Hepatocyte (in vitro differentiated cells): ENCODE results near the gene TOMM22. TPM values are rescaled to one million over a fixed set of nuclear protein-coding genes. Genes with fewer than 3 reads are reported as not detected.

Source experiments
- DNase-seq: peaks from one replicate; pipeline ENCODE4 v3.0.0-alpha.2; 2016; ENCODE audit warnings: low spot score
- H2AFZ ChIP-seq: fragments of 200-600 bp; sonication (generic); 2 replicates; pipeline ENCODE4 v1.6.0; 2016; ENCODE audit warnings: antibody characterized with exemption, mild to moderate bottlenecking
- H3K27ac ChIP-seq: fragments of 200-600 bp; sonication (generic); 2 replicates; pipeline ENCODE4 v1.5.1; 2016; ENCODE audit warnings: mild to moderate bottlenecking
- H3K27me3 ChIP-seq: fragments of 200-600 bp; sonication (generic); 2 replicates; pipeline ENCODE4 v1.6.1; 2016
- H3K36me3 ChIP-seq: fragments of 200-600 bp; sonication (generic); replicated peaks from 2 replicates; pipeline ENCODE4 v1.5.1; 2016; ENCODE audit warnings: low read depth; ENCODE audit not compliant: insufficient read depth
- H3K4me1 ChIP-seq: fragments of 200-600 bp; sonication (generic); 2 replicates; pipeline ENCODE4 v1.5.1; 2016; ENCODE audit warnings: mild to moderate bottlenecking, moderate library complexity; ENCODE audit not compliant: insufficient read depth
- H3K4me2 ChIP-seq: fragments of 200-600 bp; sonication (generic); 2 replicates; pipeline ENCODE4 v1.6.0; 2016
- H3K4me3 ChIP-seq: fragments of 200-600 bp; sonication (generic); 2 replicates; pipeline ENCODE4 v1.5.1; 2016; ENCODE audit warnings: mild to moderate bottlenecking
- H3K79me2 ChIP-seq: fragments of 200-600 bp; sonication (generic); 2 replicates; pipeline ENCODE4 v1.6.0; 2017; ENCODE audit warnings: mild to moderate bottlenecking
- H3K9me2 ChIP-seq: fragments of 200-600 bp; sonication (generic); replicated peaks from 2 replicates; pipeline ENCODE4 v1.6.0; 2017; ENCODE audit warnings: mild to moderate bottlenecking; ENCODE audit not compliant: insufficient read depth
- H3K9me3 ChIP-seq: fragments of 200-600 bp; sonication (generic); 2 replicates; pipeline ENCODE4 v1.5.1; 2016; ENCODE audit warnings: low read depth, mild to moderate bottlenecking
- H4K20me1 ChIP-seq: fragments of 200-600 bp; sonication (generic); 2 replicates; pipeline ENCODE4 v1.6.0; 2016; ENCODE audit warnings: mild to moderate bottlenecking; ENCODE audit not compliant: insufficient read depth, poor library complexity, severe bottlenecking
- CTCF ChIP-seq: fragments of 200-600 bp; sonication (generic); IDR thresholded peaks from 2 replicates; pipeline ENCODE4 v1.5.1; 2016; ENCODE audit warnings: antibody characterized with exemption, mild to moderate bottlenecking; ENCODE audit not compliant: poor library complexity
- EZH2 ChIP-seq: fragments of 200-600 bp; sonication (generic); IDR thresholded peaks from 2 replicates; pipeline ENCODE4 v1.6.1; 2016; ENCODE audit warnings: antibody characterized with exemption, mild to moderate bottlenecking, borderline replicate concordance
- EZH2phosphoT487 ChIP-seq: fragments of 200-600 bp; sonication (generic); IDR thresholded peaks from one replicate; pipeline ENCODE4 v1.6.1; 2018; ENCODE audit warnings: antibody characterized with exemption, mild to moderate bottlenecking, low read depth, moderate library complexity; ENCODE audit not compliant: unreplicated experiment, severe bottlenecking
- WGBS: methylation state at CpG from one replicate; pipeline ENCODE4 v1.1.6; 2016; ENCODE audit warnings: low lambda C conversion rate; ENCODE audit errors: missing lambda C conversion rate; 5-methylcytosine and 5-hydroxymethylcytosine counted together
- polyA plus RNA-seq: library from polyadenylated mRNA; unstranded; fragments of >200 nt; fragmentation: Nextera tagmentation; extraction: Ambion mirVana; gene quantifications from 2 replicates; pipeline ENCODE4 v1.2.1, GENCODE V29; 2016
- total RNA-seq: library from RNA; depleted of rRNA; stranded (reverse); fragments of >200 nt; gene quantifications from 2 replicates; pipeline ENCODE4 v1.2.3, GENCODE V29; 2014

Gene TOMM22
- total RNA-seq: 57.7 and 76.3 TPM in 2 replicates
- polyA plus RNA-seq: 70.6 and 80.3 TPM in 2 replicates

GRCh38 chr22:38681582-38682335, at the start of gene TOMM22:
Gene TOMM22, plus strand, starts transcription at chr22:38681957. Its CDS starts 22 bp downstream, at chr22:38681979.
- Histone ChIP-seq H3K36me3 (peaks cover 4% of the 10 kb centered on the region), H3K4me2 (peak within 1 kb of the TSS; percentile 96), H3K9me3 (no peaks in the 10 kb centered on the region), H3K27ac (peak within 1 kb of the TSS; percentile 78), H3K4me3 (peak within 1 kb of the TSS; percentile 96), H2AFZ (peak within 1 kb of the TSS; percentile 71), H3K79me2 (peaks cover 17% of the 10 kb centered on the region), H3K4me1 (peaks cover 4% of the 10 kb centered on the region), H3K9me2 (no peaks in the 10 kb centered on the region), H3K27me3 (no peaks in the 10 kb centered on the region), H4K20me1 (no peaks in the 10 kb centered on the region)
- DNase-seq: peak; percentile 95
- peak; percentile 89 for TF ChIP-seq CTCF
- TF ChIP-seq EZH2phosphoT487: no peak
- under 1% methylated on average over 60 of the region's 60 CpGs for WGBS

- no peaks in the 10 kb centered on the region for H4K20me1 ChIP-seq
- H3K9me2 ChIP-seq: no peaks in the 10 kb centered on the region
- no peak overlapping the region for H3K4me2 ChIP-seq
- no peak overlapping the region for H3K27ac ChIP-seq
- H3K4me1 ChIP-seq: no peaks in the 10 kb centered on the region
- H3K79me2 ChIP-seq: no peaks in the 10 kb centered on the region
- no peak overlapping the region for H3K4me3 ChIP-seq
- H3K27me3 ChIP-seq: no peaks in the 10 kb centered on the region
- H3K9me3 ChIP-seq: no peaks in the 10 kb centered on the region
- 62% methylated on average over 3 of the region's 3 CpGs for WGBS
- no peak for DNase-seq
- no peak overlapping the region for H2AFZ ChIP-seq
- TF ChIP-seq EZH2phosphoT487 (no peak), EZH2 (no peak), CTCF (no peak)
- H3K36me3 ChIP-seq: no peaks in the 10 kb centered on the region
Measured at GRCh38 chr22:38632528-38632927, 49.2 kb upstream of the TOMM22 start.

- no peaks in the 10 kb centered on the region for H3K9me3 ChIP-seq
- no peak for DNase-seq
- no peak overlapping the region for H3K4me3 ChIP-seq
- no peak for TF ChIP-seq EZH2phosphoT487
- no peak for TF ChIP-seq EZH2
- TF ChIP-seq CTCF: no peak
- no peaks in the 10 kb centered on the region for H3K79me2 ChIP-seq
- H3K9me2 ChIP-seq: no peaks in the 10 kb centered on the region
- H3K4me2 ChIP-seq: no peak overlapping the region
- no peak overlapping the region for H2AFZ ChIP-seq
- H4K20me1 ChIP-seq: no peaks in the 10 kb centered on the region
- H3K4me1 ChIP-seq: no peaks in the 10 kb centered on the region
- H3K27me3 ChIP-seq: no peaks in the 10 kb centered on the region
- 93% methylated on average over 2 of the region's 2 CpGs for WGBS
- no peaks in the 10 kb centered on the region for H3K36me3 ChIP-seq
- H3K27ac ChIP-seq: no peak overlapping the region
Measured at GRCh38 chr22:38638216-38638615, 43.5 kb upstream of the TOMM22 start.

GRCh38 chr22:38638728-38639127, 43.0 kb upstream of the TOMM22 start:
- H4K20me1 ChIP-seq: no peaks in the 10 kb centered on the region
- H2AFZ ChIP-seq: no peak overlapping the region
- H3K27ac ChIP-seq: no peak overlapping the region
- 41% methylated on average over 3 of the region's 3 CpGs for WGBS
- H3K27me3 ChIP-seq: no peaks in the 10 kb centered on the region
- no peak for TF ChIP-seq EZH2
- TF ChIP-seq CTCF: no peak
- TF ChIP-seq EZH2phosphoT487: no peak
- H3K4me1 ChIP-seq: no peaks in the 10 kb centered on the region
- H3K4me3 ChIP-seq: no peak overlapping the region
- no peak overlapping the region for H3K4me2 ChIP-seq
- no peaks in the 10 kb centered on the region for H3K36me3 ChIP-seq
- no peaks in the 10 kb centered on the region for H3K9me2 ChIP-seq
- DNase-seq: no peak
- H3K79me2 ChIP-seq: no peaks in the 10 kb centered on the region
- no peaks in the 10 kb centered on the region for H3K9me3 ChIP-seq
